ENCODE results near the gene APLP2. TPM values are rescaled to one million over a fixed set of nuclear protein-coding genes. Genes with fewer than 3 reads are reported as not detected.
"Not testable (repeated sequence)": the region's sequence is repeated elsewhere in the genome, so short reads cannot be mapped to it uniquely, and the experiment has no call there.

Gene APLP2
- total RNA-seq, 1 experiment from 2014 or later, result 2,076 TPM

DNA sequence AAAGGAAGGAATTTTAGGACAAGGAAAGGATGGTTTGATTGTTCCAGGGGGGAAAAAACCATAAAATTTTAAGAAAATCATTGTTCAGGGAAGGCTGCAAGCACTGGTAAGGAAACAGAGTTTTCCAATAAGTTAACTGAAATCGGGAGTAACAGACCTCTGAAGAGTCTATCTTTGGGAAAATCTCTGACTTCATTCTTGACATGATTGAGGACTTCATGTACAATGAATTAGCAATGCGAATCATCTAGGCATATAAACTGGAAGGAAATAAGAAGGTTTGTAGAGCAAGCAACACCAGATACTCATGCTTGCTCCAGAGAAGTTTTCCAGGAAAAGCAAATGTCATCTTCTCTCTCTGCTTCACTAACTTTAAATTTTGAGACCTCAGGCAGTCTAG is 18.5 kb downstream of the APLP2 start:
- Histone ChIP-seq H3K4me3 (ENCODE audit: low read depth, low read length) (no peak overlapping the region), H3K36me3 (ENCODE audit: control insufficient read depth, insufficient read depth, low read length) (no peaks in the 10 kb centered on the region), H3K9me3 (no peaks in the 10 kb centered on the region), H3K27me3 (replicated peaks; ENCODE audit: control insufficient read depth, insufficient read depth, low read length) (no peaks in the 10 kb centered on the region), H3K4me1 (peaks cover 33% of the 10 kb centered on the region)
- Mint-ChIP-seq H3K27me3 (ENCODE audit: insufficient read depth, unreplicated experiment) (no peaks in the 10 kb centered on the region), H3K4me1 (ENCODE audit: low read depth, unreplicated experiment) (peaks cover 46% of the 10 kb centered on the region), H3K27ac (ENCODE audit: unreplicated experiment) (no peak overlapping the region), H3K4me3 (ENCODE audit: unreplicated experiment) (no peak overlapping the region), H3K36me3 (ENCODE audit: insufficient read depth, unreplicated experiment) (peaks cover 67% of the 10 kb centered on the region), H3K9me3 (ENCODE audit: unreplicated experiment) (no peaks in the 10 kb centered on the region)
- ChIA-PET POLR2A (no interaction called here), CTCF (no interaction called here)
- no peak for DNase-seq
- intact Hi-C loops (cut with micrococcal nuclease; ENCODE audit: unreplicated experiment), result no loop called here
- no TSS peak for BruUV-seq (replicated peaks)
- TF ChIP-seq, protein P1, sequence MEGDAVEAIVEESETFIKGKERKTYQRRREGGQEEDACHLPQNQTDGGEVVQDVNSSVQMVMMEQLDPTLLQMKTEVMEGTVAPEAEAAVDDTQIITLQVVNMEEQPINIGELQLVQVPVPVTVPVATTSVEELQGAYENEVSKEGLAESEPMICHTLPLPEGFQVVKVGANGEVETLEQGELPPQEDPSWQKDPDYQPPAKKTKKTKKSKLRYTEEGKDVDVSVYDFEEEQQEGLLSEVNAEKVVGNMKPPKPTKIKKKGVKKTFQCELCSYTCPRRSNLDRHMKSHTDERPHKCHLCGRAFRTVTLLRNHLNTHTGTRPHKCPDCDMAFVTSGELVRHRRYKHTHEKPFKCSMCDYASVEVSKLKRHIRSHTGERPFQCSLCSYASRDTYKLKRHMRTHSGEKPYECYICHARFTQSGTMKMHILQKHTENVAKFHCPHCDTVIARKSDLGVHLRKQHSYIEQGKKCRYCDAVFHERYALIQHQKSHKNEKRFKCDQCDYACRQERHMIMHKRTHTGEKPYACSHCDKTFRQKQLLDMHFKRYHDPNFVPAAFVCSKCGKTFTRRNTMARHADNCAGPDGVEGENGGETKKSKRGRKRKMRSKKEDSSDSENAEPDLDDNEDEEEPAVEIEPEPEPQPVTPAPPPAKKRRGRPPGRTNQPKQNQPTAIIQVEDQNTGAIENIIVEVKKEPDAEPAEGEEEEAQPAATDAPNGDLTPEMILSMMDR (IDR thresholded peaks at IDR 0.05; ENCODE audit: insufficient read depth in 1 of 2, low read depth in 1 of 2, low read length in 1 of 2, severe bottlenecking in 1 of 2, unreplicated experiment in 1 of 2), result no peak

DNA sequence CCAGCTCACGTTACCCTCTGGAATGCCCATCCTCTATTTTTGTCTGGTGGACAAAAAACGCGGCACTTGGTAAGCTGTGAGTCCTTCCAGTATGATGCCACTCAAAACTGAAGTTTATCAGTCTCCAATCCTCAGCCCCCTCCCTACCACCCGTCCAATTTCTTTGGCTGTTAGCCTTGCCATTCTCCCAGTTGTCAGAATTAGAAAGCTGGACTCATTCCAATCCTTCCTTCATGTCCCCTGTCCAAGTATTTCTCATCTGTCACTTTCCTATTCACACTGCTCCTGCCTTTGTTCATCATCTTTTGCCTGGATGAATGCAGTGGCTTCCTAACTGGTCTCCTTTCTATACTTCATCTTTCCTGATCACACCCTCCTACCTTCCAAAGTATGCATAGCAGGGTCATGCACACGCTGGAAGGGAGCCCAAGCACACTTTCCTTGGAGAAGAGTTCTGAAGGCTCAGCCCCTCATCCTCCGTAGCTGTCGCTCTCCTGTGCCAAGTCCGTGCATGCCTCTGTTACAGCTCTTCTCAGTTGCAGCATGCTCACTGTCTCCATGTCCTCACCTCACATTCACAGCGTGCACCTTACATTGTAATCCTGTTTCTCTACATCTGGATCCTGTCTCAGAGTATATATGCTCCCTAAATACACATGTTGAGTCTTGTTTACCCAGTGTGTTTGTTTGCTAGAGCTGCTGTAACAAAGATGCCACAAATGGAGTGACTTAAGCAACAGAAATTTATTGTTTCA is 19.4 kb downstream of the APLP2 start:
- no TSS peak for BruUV-seq (replicated peaks)
- H3K36me3 Mint-ChIP-seq (ENCODE audit: insufficient read depth, unreplicated experiment), result peaks cover 67% of the 10 kb centered on the region
- no peaks in the 10 kb centered on the region for H3K9me3 Mint-ChIP-seq (ENCODE audit: unreplicated experiment)
- TF ChIP-seq, protein P1 (IDR thresholded peaks at IDR 0.05; ENCODE audit: insufficient read depth in 1 of 2, low read depth in 1 of 2, low read length in 1 of 2, severe bottlenecking in 1 of 2, unreplicated experiment in 1 of 2), result no peak
- Histone ChIP-seq H3K4me3 (ENCODE audit: low read depth, low read length) (no peak overlapping the region), H3K27me3 (replicated peaks; ENCODE audit: control insufficient read depth, insufficient read depth, low read length) (no peaks in the 10 kb centered on the region), H3K36me3 (ENCODE audit: control insufficient read depth, insufficient read depth, low read length) (no peaks in the 10 kb centered on the region), H3K4me1 (peaks cover 36% of the 10 kb centered on the region), H3K9me3 (no peaks in the 10 kb centered on the region)
- DNase-seq, result no peak
- H3K4me3 Mint-ChIP-seq (ENCODE audit: unreplicated experiment), result no peak overlapping the region
- H3K27ac Mint-ChIP-seq (ENCODE audit: unreplicated experiment), result peak overlapping the region; percentile 9
- peaks cover 48% of the 10 kb centered on the region for H3K4me1 Mint-ChIP-seq (ENCODE audit: low read depth, unreplicated experiment)
- ChIA-PET CTCF (interaction anchor here (0.6 to 1.5 kb wide), 2 partner anchors 45 to 166 kb away, joined by 3 read pairs; no protein-coding TSS in a partner anchor), POLR2A (interaction anchor here (0.5 kb wide), 1 partner anchor 86 kb away, joined by 7 read pairs; the partner anchor contains the start of gene PRDM10)
- no peaks in the 10 kb centered on the region for H3K27me3 Mint-ChIP-seq (ENCODE audit: insufficient read depth, unreplicated experiment)
- intact Hi-C loops (cut with micrococcal nuclease; ENCODE audit: unreplicated experiment), result no loop called here

DNA sequence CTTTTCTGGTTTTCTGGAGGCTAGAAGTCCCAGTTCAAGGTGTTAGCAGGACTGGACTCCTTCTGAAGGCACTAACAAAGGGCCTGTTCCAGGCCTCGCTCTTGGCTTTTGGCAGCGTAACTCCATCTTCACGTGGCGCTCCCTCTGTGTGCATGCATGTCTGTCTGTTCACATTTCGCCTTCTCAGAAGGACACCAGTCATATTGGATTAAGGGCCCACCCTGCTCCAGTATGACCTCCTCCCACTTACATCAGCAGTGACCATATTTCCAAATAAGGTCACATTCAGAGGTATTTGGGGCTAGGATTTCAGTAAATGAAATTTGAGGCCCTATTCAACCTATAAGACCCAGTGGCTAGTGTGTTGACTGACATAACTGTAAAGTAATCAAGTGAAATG is 20.0 kb downstream of the APLP2 start:
- intact Hi-C loops (cut with micrococcal nuclease; ENCODE audit: unreplicated experiment), result no loop called here
- ChIA-PET CTCF (interaction anchor here (1.5 kb wide), 1 partner anchor 166 kb away, joined by 3 read pairs; no protein-coding TSS in a partner anchor), POLR2A (no interaction called here)
- no peak overlapping the region for H3K4me3 ChIP-seq (ENCODE audit: low read depth, low read length)
- H3K4me1 ChIP-seq, result peaks cover 36% of the 10 kb centered on the region
- DNase-seq, result no peak
- no peaks in the 10 kb centered on the region for H3K9me3 Mint-ChIP-seq (ENCODE audit: unreplicated experiment)
- peaks cover 67% of the 10 kb centered on the region for H3K36me3 Mint-ChIP-seq (ENCODE audit: insufficient read depth, unreplicated experiment)
- H3K4me3 Mint-ChIP-seq (ENCODE audit: unreplicated experiment), result no peak overlapping the region
- no peaks in the 10 kb centered on the region for H3K27me3 Mint-ChIP-seq (ENCODE audit: insufficient read depth, unreplicated experiment)
- H3K9me3 ChIP-seq, result no peaks in the 10 kb centered on the region
- TF ChIP-seq, protein P1 (IDR thresholded peaks at IDR 0.05; ENCODE audit: insufficient read depth in 1 of 2, low read depth in 1 of 2, low read length in 1 of 2, severe bottlenecking in 1 of 2, unreplicated experiment in 1 of 2), result no peak
- peaks cover 47% of the 10 kb centered on the region for H3K4me1 Mint-ChIP-seq (ENCODE audit: low read depth, unreplicated experiment)
- H3K36me3 ChIP-seq (ENCODE audit: control insufficient read depth, insufficient read depth, low read length), result no peaks in the 10 kb centered on the region
- no peaks in the 10 kb centered on the region for H3K27me3 ChIP-seq (replicated peaks; ENCODE audit: control insufficient read depth, insufficient read depth, low read length)
- no peak overlapping the region for H3K27ac Mint-ChIP-seq (ENCODE audit: unreplicated experiment)
- no TSS peak for BruUV-seq (replicated peaks)

DNA sequence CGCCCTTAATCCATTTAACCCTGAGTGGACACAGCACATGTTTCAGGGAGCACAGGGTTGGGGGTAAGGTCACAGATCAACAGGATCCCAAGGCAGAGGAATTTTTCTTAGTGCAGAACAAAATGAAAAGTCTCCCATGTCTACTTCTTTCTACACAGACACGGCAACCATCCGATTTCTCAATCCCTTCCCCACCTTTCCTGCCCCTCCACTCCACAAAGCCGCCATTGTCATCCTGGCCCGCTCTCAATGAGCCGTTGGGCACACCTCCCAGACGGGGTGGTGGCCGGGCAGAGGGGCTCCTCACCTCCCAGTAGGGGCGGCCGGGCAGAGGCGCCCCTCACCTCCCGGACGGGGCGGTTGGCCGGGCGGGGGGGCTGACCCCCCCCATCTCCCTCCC is 20.8 kb downstream of the APLP2 start:
- H3K9me3 ChIP-seq; H3K36me3 ChIP-seq (ENCODE audit: control insufficient read depth, insufficient read depth, low read length); intact Hi-C loops (cut with micrococcal nuclease; ENCODE audit: unreplicated experiment); H3K27ac Mint-ChIP-seq (ENCODE audit: unreplicated experiment); BruUV-seq (replicated peaks); H3K27me3 Mint-ChIP-seq (ENCODE audit: insufficient read depth, unreplicated experiment); H3K4me3 ChIP-seq (ENCODE audit: low read depth, low read length); H3K4me3 Mint-ChIP-seq (ENCODE audit: unreplicated experiment); H3K9me3 Mint-ChIP-seq (ENCODE audit: unreplicated experiment); H3K27me3 ChIP-seq (replicated peaks; ENCODE audit: control insufficient read depth, insufficient read depth, low read length); POLR2A ChIA-PET; DNase-seq: not testable (repeated sequence)
- Mint-ChIP-seq H3K4me1 (ENCODE audit: low read depth, unreplicated experiment) (peaks cover 51% of the 10 kb centered on the region), H3K36me3 (ENCODE audit: insufficient read depth, unreplicated experiment) (peaks cover 67% of the 10 kb centered on the region)
- CTCF ChIA-PET, result interaction anchor here (1.5 kb wide), 1 partner anchor 167 kb away, joined by 3 read pairs; no protein-coding TSS in a partner anchor
- peaks cover 36% of the 10 kb centered on the region for H3K4me1 ChIP-seq

DNA sequence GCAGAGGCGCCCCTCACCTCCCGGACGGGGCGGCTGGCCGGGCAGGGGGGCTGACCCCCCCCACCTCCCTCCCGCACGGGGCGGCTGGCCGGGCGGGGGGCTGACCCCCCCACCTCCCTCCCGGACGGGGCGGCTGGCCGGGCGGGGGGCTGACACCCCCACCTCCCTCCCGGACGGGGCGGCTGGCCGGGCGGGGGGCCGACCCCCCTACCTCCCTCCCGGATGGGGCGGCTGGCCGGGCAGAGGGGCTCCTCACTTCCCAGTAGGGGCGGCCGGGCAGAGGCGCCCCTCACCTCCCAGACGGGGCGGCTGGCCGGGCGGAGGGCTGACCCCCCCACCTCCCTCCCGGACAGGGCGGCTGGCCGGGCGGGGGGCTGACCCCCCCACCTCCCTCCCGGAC is 21.5 kb downstream of the APLP2 start:
- H3K9me3 Mint-ChIP-seq (ENCODE audit: unreplicated experiment); H3K9me3 ChIP-seq; BruUV-seq (replicated peaks); H3K27me3 Mint-ChIP-seq (ENCODE audit: insufficient read depth, unreplicated experiment); H3K27ac Mint-ChIP-seq (ENCODE audit: unreplicated experiment); CTCF ChIA-PET; intact Hi-C loops (cut with micrococcal nuclease; ENCODE audit: unreplicated experiment); DNase-seq; POLR2A ChIA-PET; H3K27me3 ChIP-seq (replicated peaks; ENCODE audit: control insufficient read depth, insufficient read depth, low read length); H3K4me3 ChIP-seq (ENCODE audit: low read depth, low read length); H3K4me3 Mint-ChIP-seq (ENCODE audit: unreplicated experiment); H3K36me3 ChIP-seq (ENCODE audit: control insufficient read depth, insufficient read depth, low read length): not testable (repeated sequence)
- H3K4me1 ChIP-seq, result peaks cover 42% of the 10 kb centered on the region
- Mint-ChIP-seq H3K4me1 (ENCODE audit: low read depth, unreplicated experiment) (peaks cover 57% of the 10 kb centered on the region), H3K36me3 (ENCODE audit: insufficient read depth, unreplicated experiment) (peaks cover 67% of the 10 kb centered on the region)
